GM21717 (cell line): ENCODE measurements around the gene OR4X1.
"Not testable (repeated sequence)": the region's sequence is repeated elsewhere in the genome, so short reads cannot be mapped to it uniquely, and the experiment has no call there.

Experiments
- ATAC-seq: cut with Tn5 transposase; IDR thresholded peaks from one replicate; pipeline ENCODE4 v1.9.1; 2021; ENCODE audit warnings: mild to moderate bottlenecking, moderate library complexity; ENCODE audit not compliant: unreplicated experiment

OR4X1 gene, protein sequence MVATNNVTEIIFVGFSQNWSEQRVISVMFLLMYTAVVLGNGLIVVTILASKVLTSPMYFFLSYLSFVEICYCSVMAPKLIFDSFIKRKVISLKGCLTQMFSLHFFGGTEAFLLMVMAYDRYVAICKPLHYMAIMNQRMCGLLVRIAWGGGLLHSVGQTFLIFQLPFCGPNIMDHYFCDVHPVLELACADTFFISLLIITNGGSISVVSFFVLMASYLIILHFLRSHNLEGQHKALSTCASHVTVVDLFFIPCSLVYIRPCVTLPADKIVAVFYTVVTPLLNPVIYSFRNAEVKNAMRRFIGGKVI

DNA sequence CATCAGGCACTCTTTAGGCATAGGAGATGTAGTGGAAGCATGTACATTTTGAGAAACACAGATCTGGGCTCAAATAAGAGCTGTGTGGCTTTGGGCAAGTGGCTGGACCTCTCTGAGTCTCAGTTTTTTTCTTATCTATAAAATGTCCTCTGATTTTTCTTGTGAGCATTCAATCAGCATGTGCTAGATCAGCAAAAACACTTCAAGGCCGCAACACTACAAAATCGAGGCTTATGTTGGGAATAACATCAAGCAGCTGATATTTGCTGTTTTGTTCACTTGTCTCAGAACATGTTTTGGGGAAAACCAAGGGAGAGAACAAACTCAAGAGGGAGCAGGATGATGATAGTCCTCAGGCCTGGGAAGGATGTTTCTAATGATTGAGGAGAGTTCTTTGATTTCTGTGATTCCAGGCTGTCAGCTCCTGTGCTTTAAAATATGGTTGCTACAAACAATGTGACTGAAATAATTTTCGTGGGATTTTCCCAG is at the start of gene OR4X1:
Gene OR4X1 (plus strand): TSS at position 439 of the 489 bp plus-strand sequence. CDS start 0 bp downstream, at position 439.
- ATAC-seq = no peak

DNA sequence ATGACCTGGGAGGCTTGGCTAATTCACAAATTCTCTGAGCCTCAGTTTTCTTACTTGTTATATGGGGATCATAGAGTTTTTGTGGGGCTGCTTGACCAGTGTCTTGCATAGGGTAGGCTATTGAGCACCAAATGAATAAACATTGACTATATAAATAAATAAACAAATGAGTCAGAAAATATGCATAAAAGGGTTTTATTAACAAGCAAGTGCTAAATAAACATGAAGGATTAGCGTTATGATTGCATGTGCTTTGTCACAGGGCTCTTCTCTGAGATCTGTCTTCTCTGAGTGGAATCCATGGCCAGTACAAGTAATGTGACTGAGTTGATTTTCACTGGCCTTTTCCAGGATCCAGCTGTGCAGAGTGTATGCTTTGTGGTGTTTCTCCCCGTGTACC is 47.2 kb upstream of the OR4X1 start, which contains the start of gene OR4B1:
Gene OR4B1 (plus strand): TSS at position 301 of the 400 bp plus-strand sequence. CDS start 0 bp downstream, at position 301.
- ATAC-seq = no peak

- ATAC-seq = no peak
These were observed 34.9 kb upstream of the OR4X1 start for GRCh38 chr11:48228761-48229160.

GRCh38 chr11:48230057-48230456 is 33.6 kb upstream of the OR4X1 start:
- not testable (repeated sequence) for ATAC-seq

DNA sequence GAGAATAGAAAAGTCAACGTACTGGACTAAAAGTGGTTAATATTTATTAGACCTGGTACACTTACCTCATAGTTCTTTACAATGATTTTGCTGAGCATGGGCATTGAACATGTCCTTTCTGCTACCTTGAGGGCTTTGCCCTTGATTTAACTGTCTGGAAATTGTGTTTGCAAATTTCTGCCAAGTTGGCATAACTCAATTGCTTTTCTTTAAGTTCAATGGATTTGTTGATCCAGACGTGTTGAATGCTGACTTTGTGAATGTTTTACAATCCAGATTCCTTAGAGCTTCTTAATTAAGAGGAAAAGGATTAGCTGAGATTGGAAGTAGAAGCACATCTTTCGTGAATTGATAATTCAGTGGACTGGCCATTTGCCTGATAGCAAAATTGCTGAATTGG is 25.9 kb upstream of the OR4X1 start:
- no peak for ATAC-seq

- ATAC-seq = no peak
These were observed 21.2 kb upstream of the OR4X1 start for GRCh38 chr11:48242501-48242900.

DNA sequence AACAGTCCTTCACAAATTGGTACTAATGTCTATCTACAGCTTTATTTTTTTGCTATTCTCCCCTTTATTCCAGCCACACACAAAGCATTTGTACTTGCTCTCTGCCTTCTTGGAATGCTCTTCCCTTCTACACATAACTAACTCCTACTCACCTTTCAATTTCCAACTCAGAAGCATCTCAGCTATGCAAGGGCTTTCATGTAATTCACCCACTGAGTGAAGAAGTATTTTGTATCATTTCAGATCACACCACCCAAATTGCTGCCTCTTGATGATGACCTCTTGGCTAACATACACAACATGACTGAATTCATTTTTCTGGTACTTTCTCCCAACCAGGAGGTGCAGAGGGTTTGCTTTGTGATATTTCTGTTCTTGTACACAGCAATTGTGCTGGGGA is 18.9 kb upstream of the OR4X1 start, which contains the start of gene OR4X2:
Gene OR4X2 (plus strand): TSS at position 301 of the 400 bp plus-strand sequence. CDS start 0 bp downstream, at position 301.
- no peak for ATAC-seq

DNA sequence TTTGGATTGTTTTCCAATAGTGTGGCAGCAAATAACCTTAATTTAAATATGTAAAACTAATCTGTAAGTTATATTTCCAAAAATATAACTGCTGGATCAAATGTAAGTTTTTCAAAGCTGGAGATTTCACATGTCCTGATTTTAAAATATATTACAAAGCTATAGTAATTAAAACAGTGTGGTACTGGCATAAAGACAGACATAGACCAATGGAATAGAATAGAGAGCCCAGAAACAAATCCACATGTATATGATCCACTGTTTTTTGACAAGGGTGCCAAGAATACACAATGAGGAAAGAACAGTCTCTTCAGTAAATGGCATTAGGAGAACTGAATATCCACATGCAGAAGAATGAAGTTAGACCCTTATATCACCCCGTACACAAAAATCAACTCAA is 14.8 kb upstream of the OR4X1 start:
- ATAC-seq = no peak

DNA sequence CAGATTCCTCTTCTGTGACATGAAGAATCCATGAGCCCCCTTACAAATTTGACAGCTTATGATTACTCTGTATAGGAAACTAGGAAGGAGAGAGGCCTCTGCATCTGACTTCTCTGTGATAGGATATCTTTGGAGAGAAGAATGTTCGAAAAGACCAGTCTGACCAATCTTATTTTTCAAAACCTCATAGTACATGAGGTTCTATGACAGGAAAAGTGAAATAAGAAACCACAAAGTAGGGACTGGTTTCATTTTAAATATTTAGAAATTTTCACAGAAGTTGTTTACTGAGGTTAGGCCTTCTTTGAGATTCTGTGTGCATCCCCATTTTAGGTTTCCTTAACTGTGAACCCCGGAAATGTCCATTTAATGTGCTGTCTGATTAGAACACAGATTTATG is 2.1 kb upstream of the OR4X1 start:
- no peak for ATAC-seq

- ATAC-seq = no peak
These were observed 7.0 kb downstream of the OR4X1 start for GRCh38 chr11:48270621-48271020.

DNA sequence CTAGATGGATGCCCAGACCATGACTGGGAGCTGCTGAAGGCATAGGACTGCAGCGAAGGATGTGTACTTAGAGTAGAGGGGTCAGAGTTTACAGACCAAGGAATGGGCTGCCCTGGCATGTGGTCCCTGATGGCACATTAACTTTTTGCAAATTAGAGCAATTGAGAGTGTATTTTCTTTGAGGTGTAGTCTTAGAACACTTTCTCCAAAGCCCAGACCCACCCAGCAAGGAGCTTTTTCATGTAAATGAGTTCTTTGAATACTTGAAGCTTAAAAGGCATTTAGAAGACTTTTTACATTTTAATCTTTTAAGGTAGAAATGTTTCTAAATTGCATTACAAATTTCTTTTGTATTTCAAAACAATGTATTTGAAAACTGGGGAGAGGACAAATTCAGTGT is 8.9 kb downstream of the OR4X1 start:
- no peak for ATAC-seq

DNA sequence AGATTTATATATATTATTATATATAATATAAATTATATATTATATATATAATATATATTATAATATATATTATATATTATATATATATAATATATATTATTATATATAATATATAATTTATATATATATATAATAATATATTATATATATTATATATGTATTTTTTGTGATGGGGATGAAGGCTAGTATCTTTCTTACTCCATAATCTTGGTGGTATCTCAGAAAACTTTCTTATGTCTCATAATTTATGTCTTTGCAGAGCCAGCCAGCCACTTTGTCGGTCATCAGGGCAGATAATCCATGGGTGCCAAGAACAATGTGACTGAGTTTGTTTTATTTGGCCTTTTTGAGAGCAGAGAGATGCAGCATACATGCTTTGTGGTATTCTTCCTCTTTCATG is 42.3 kb downstream of the OR4X1 start, which contains the start of gene OR4S1:
Gene OR4S1 (plus strand): TSS at position 301 of the 400 bp plus-strand sequence. CDS start 0 bp downstream, at position 301.
- ATAC-seq = no peak

DNA sequence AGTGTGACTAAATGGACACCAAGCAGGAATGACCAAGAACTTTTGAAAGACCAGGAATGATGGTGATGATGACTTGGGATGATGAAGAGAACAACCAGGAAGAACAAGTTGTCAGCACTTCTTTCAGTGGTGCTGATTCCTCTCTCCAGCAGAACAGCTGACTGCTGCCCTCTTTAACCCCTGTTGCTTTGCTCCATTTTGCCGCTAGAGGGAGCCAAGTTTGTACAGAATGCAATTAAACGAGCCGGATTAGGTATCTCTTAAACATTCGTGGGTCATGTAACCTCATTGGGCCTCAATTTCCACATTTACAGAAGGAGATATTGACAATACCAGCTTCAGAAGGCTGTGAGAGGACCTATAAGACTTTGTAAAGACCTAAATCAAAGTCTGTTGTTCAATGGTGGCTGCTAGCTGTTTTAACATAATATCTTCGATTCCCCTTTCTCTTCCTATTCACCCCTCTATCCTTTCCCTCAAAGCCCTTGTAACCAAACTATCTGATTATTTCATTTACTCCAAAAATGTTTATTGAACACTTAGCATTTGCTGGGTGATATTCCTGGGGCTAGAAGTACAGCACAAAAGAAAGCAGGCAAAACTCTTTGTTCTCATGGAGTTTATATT is 44.2 kb downstream of the OR4X1 start:
- ATAC-seq = peak; percentile 83

DNA sequence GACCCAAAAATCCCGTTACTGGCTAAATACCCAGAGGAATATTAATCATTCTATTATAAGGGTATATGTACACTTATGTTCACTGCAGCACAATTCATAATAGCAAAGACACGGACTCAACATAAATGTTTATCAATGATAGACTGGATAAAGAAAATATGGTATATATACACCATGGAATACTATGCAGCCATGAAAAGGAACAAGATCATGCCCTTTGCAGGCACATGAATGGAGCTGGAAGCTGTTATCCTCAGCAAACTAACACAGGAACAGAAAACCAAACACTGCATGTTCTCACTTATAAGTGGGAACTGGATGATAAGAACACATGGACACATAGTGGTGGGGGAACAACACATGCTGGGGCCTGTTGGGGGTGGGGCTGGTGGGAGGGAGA is 49.9 kb downstream of the OR4X1 start:
- ATAC-seq = not testable (repeated sequence)
